Esophagus (tissue), 2 donors: ENCODE measurements around the gene PTDSS2. TPM values are rescaled to one million over a fixed set of nuclear protein-coding genes. Genes with fewer than 3 reads are reported as not detected.

ENCODE experiments used
- H3K27ac ChIP-seq, 2 donors: one replicate each; pipeline ENCODE4 v1.5.1; 2013; ENCODE audit warnings: low read depth in 2 of 2, mild to moderate bottlenecking in 2 of 2, inconsistent platforms in 1 of 2, low read length in 1 of 2, moderate library complexity in 1 of 2
- H3K27me3 ChIP-seq, 2 donors: one replicate each; pipeline ENCODE4 v1.6.1; 2013; ENCODE audit warnings: low read length in 2 of 2, control low read depth in 1 of 2, mild to moderate bottlenecking in 1 of 2; ENCODE audit not compliant: insufficient read depth in 2 of 2, control insufficient read depth in 1 of 2
- H3K36me3 ChIP-seq, 2 donors: one replicate each; pipeline ENCODE4 v1.6.1; 2013; ENCODE audit warnings: low read length in 1 of 2; ENCODE audit not compliant: control insufficient read depth in 2 of 2, insufficient read depth in 2 of 2
- H3K4me1 ChIP-seq, 2 donors: one replicate each; pipeline ENCODE4 v1.6.1; 2013; ENCODE audit warnings: low read length in 1 of 2; ENCODE audit not compliant: control insufficient read depth in 2 of 2, insufficient read depth in 2 of 2
- H3K4me3 ChIP-seq, 2 donors: one replicate each; pipeline ENCODE4 v1.5.1; 2013; ENCODE audit warnings: low read length in 2 of 2, mild to moderate bottlenecking in 2 of 2, low read depth in 1 of 2, moderate library complexity in 1 of 2
- H3K9me3 ChIP-seq, 2 donors: one replicate each; pipeline ENCODE4 v1.6.1; 2013; ENCODE audit warnings: mild to moderate bottlenecking in 2 of 2, low read depth in 1 of 2, low read length in 1 of 2, moderate library complexity in 1 of 2; ENCODE audit not compliant: control insufficient read depth in 2 of 2, insufficient read depth in 1 of 2
- WGBS, 2 donors: extraction: QIAGEN DNeasy Blood & Tissue Kit; methylation state at CpG; one replicate each; pipeline ENCODE4 v1.1.7; 2013; 5-methylcytosine and 5-hydroxymethylcytosine counted together
- polyA plus RNA-seq, 2 donors: library from polyadenylated mRNA; stranded (reverse); fragments of 200-250 nt; gene quantifications; one replicate each; pipeline ENCODE4 v1.2.3, GENCODE V29; 2013
- donor health status: healthy with polysubstance abuse.
- donor health status: Bipolar disorder and iron deficiency.

PTDSS2 gene
- polyA plus RNA-seq, 2 donors: 12.4 to 20.5 TPM

DNA sequence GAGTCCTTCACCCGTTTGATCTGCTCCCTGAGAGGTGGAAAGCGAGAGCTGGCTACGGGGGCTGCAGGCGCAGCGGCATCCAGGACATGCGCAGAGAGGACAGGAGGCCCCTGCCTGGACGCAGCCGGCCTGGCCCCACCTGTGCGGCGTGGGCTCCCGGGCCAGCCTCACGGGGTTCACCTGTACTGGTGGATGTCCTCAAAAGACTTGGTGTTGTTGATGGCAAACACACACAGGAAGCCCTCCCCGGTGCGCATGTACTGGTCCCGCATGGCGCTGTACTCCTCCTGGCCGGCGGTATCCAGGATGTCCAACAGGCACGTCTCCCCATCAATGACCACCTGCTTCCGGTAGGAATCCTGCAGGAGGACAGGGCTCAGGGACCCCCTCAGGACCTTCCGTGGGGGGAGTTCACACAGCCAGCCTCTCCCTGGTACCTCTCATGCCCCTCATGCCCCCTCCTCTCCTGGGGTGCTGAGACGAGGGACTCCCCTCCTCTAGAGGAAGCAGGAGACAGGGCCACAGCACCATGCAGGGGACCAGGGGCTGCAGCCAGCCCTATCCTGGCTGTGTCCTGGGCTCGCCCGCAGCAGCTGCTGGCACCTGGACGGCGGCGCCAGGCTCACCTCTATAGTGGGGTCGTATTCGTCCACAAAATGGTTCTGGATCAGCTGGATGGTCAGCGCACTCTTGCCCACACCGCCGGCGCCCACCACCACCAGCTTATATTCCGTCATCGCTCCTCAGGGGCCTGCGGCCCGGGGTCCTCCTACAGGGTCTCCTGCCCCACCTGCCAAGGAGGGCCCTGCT lies 83.7 kb downstream of the PTDSS2 start:
- H3K27me3 ChIP-seq: no peaks in the 10 kb centered on the region
- H3K9me3 ChIP-seq: no peaks in the 10 kb centered on the region
- 87 to 88% methylated on average over 36 to 37 of the region's 37 CpGs for WGBS, 2 donors
- H3K36me3 ChIP-seq: peaks cover 0 to 37% of the 10 kb centered on the region in 2 donors
- H3K4me1 ChIP-seq: peaks cover 5 to 32% of the 10 kb centered on the region in 2 donors
- peak overlapping the region; percentile 72 to 81 for H3K4me3 ChIP-seq
- H3K27ac ChIP-seq: peak overlapping the region; percentile 24 to 60

GRCh38 chr11:534396-535209 lies 84.5 kb downstream of the PTDSS2 start:
- WGBS, 2 donors: 5% methylated on average over 57 to 66 of the region's 66 CpGs
- no peaks in the 10 kb centered on the region for H3K9me3 ChIP-seq
- H3K4me1 ChIP-seq: peaks cover 5 to 32% of the 10 kb centered on the region in 2 donors
- H3K4me3 ChIP-seq: peak overlapping the region; percentile 72 to 81
- H3K27ac ChIP-seq: peak overlapping the region; percentile 82 to 97
- no peaks in the 10 kb centered on the region for H3K27me3 ChIP-seq
- peaks cover 0 to 35% of the 10 kb centered on the region in 2 donors for H3K36me3 ChIP-seq

- H3K27ac ChIP-seq: peak overlapping the region; percentile 82 to 97
- 1% methylated on average over 55 of the region's 56 CpGs; no CpG with 5 or more reads in 1 of the 2 donors for WGBS, 2 donors
- no peaks in the 10 kb centered on the region for H3K9me3 ChIP-seq
- peak overlapping the region; percentile 72 to 81 for H3K4me3 ChIP-seq
- H3K4me1 ChIP-seq: peaks cover 5 to 29% of the 10 kb centered on the region in 2 donors
- peaks cover 0 to 35% of the 10 kb centered on the region in 2 donors for H3K36me3 ChIP-seq
- H3K27me3 ChIP-seq: no peaks in the 10 kb centered on the region
Measured at GRCh38 chr11:535210-535518, 85.1 kb downstream of the PTDSS2 start.

DNA sequence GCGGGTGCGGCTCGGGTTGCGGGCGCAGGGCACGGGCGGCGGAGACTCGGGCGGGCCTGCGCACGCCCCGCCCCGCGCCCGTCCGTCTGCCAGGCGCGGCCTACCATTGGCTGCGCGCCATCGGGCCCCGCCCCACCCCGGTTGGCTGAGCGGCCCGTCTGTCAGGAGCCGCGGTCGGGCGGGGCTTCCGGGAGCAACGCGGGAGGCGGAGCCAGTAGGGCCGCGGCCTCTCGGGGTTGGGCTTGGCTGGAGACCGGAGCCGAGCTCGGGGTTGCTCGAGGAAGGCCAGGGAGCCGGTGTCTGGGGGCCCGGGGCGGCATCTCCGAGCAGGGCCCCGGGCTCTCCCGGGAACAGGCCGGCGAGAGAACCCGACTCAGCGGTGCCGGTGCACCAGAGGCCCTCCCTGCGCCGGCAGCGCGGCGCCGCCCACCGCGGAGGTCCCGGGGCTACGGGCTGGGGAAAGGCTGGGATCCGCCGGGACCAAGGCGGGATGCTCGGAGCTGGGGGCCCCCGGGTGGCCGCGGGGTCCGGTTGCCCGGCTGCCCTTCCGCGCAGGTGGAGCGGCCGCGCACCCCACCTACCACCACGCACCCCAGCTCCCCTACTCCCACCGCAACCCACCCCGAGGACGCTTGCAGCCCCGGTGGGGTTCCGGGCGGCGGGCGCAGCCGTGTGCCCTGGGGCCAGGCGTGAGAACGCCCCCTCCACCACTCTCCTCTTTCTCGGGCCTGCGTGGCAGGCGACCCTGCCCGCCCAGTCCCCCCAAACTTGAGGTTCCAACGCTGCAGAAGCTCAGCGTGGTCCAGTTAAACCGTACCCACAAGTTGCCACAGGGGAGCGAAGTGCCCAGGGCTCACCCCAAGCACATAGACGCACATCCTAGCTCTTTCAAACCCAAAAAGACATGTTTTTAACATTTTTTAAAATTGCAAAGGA lies 85.7 kb downstream of the PTDSS2 start, which contains the start of gene HRAS:
Gene HRAS (minus strand): TSS at position 58 of the 936 bp plus-strand sequence.
- H3K36me3 ChIP-seq: peaks cover 0 to 35% of the 10 kb centered on the region in 2 donors
- no peaks in the 10 kb centered on the region for H3K9me3 ChIP-seq
- peaks cover 5 to 29% of the 10 kb centered on the region in 2 donors for H3K4me1 ChIP-seq
- H3K27ac ChIP-seq: peak within 1 kb of the TSS; percentile 82 to 97
- no peaks in the 10 kb centered on the region for H3K27me3 ChIP-seq
- WGBS, 2 donors: 2% methylated on average over 65 to 97 of the region's 97 CpGs
- peak within 1 kb of the TSS; percentile 72 to 81 for H3K4me3 ChIP-seq

- Histone ChIP-seq H3K36me3 (peaks cover 0 to 24% of the 10 kb centered on the region in 2 donors), H3K9me3 (no peaks in the 10 kb centered on the region), H3K4me3 (peak within 1 kb of the TSS; percentile 20 to 41), H3K4me1 (peaks cover 5 to 29% of the 10 kb centered on the region in 2 donors), H3K27me3 (no peaks in the 10 kb centered on the region), H3K27ac (peak within 1 kb of the TSS; percentile 17 to 61)
- WGBS, 2 donors: 1 to 4% methylated on average over 87 to 93 of the region's 93 CpGs
Measured at GRCh38 chr11:536841-537621, 87.0 kb downstream of the PTDSS2 start, which contains the start of gene LRRC56. Gene LRRC56 (plus strand): TSS chr11:537527. CDS start chr11:540685, 3,158 bp downstream.

GRCh38 chr11:537622-538430 lies 87.7 kb downstream of the PTDSS2 start:
- Histone ChIP-seq H3K4me3 (peak overlapping the region; percentile 20 to 41), H3K4me1 (peaks cover 5 to 23% of the 10 kb centered on the region in 2 donors), H3K9me3 (no peaks in the 10 kb centered on the region), H3K27ac (peak overlapping the region in 1 of 2 donors; percentile 0), H3K36me3 (peaks cover 0 to 16% of the 10 kb centered on the region in 2 donors), H3K27me3 (no peaks in the 10 kb centered on the region)
- 40 to 45% methylated on average over 19 of the region's 19 CpGs for WGBS, 2 donors

GRCh38 chr11:538431-539051 lies 88.5 kb downstream of the PTDSS2 start:
- Histone ChIP-seq H3K4me1 (peaks cover 5 to 18% of the 10 kb centered on the region in 2 donors), H3K36me3 (peaks cover 0 to 8% of the 10 kb centered on the region in 2 donors), H3K27me3 (no peaks in the 10 kb centered on the region), H3K4me3 (no peak overlapping the region), H3K27ac (no peak overlapping the region), H3K9me3 (no peaks in the 10 kb centered on the region)
- WGBS, 2 donors: 92 to 94% methylated on average over 20 of the region's 20 CpGs
